Panc1 (cell line): ENCODE measurements around the gene MAP3K6.

ENCODE experiments used
- CTCF ChIP-seq: fragments of 450-650 bp; IDR thresholded peaks from 2 replicates; pipeline ENCODE4 v1.5.1; 2017; ENCODE audit warnings: mild to moderate bottlenecking
- REST ChIP-seq, 2 experiments: IDR thresholded peaks; 2 replicates each; pipeline ENCODE4 v1.6.1; 2011 to 2012; ENCODE audit warnings: low read depth in 2 of 2, control low read depth in 1 of 2, low read length in 1 of 2, mild to moderate bottlenecking in 1 of 2, moderate library complexity in 1 of 2; ENCODE audit not compliant: insufficient read depth in 1 of 2
- SIN3A ChIP-seq: IDR thresholded peaks from 2 replicates; pipeline ENCODE4 v1.6.1; 2012; ENCODE audit warnings: low read depth, mild to moderate bottlenecking, low read length, moderate library complexity, borderline replicate concordance; ENCODE audit not compliant: insufficient read depth

GRCh38 chr1:27392778-27393635, 26.2 kb upstream of the MAP3K6 start:
- TF ChIP-seq REST (IDR thresholded peaks at IDR 0.05; ENCODE audit: insufficient read depth in 1 of 2, low read depth in 2 of 2, low read length in 1 of 2) (no peak), SIN3A (no peak), CTCF (peak; percentile 43)
